ENCODE data around the gene ADAMTS17.

ADAMTS17 gene, protein sequence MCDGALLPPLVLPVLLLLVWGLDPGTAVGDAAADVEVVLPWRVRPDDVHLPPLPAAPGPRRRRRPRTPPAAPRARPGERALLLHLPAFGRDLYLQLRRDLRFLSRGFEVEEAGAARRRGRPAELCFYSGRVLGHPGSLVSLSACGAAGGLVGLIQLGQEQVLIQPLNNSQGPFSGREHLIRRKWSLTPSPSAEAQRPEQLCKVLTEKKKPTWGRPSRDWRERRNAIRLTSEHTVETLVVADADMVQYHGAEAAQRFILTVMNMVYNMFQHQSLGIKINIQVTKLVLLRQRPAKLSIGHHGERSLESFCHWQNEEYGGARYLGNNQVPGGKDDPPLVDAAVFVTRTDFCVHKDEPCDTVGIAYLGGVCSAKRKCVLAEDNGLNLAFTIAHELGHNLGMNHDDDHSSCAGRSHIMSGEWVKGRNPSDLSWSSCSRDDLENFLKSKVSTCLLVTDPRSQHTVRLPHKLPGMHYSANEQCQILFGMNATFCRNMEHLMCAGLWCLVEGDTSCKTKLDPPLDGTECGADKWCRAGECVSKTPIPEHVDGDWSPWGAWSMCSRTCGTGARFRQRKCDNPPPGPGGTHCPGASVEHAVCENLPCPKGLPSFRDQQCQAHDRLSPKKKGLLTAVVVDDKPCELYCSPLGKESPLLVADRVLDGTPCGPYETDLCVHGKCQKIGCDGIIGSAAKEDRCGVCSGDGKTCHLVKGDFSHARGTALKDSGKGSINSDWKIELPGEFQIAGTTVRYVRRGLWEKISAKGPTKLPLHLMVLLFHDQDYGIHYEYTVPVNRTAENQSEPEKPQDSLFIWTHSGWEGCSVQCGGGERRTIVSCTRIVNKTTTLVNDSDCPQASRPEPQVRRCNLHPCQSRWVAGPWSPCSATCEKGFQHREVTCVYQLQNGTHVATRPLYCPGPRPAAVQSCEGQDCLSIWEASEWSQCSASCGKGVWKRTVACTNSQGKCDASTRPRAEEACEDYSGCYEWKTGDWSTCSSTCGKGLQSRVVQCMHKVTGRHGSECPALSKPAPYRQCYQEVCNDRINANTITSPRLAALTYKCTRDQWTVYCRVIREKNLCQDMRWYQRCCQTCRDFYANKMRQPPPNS

DNA sequence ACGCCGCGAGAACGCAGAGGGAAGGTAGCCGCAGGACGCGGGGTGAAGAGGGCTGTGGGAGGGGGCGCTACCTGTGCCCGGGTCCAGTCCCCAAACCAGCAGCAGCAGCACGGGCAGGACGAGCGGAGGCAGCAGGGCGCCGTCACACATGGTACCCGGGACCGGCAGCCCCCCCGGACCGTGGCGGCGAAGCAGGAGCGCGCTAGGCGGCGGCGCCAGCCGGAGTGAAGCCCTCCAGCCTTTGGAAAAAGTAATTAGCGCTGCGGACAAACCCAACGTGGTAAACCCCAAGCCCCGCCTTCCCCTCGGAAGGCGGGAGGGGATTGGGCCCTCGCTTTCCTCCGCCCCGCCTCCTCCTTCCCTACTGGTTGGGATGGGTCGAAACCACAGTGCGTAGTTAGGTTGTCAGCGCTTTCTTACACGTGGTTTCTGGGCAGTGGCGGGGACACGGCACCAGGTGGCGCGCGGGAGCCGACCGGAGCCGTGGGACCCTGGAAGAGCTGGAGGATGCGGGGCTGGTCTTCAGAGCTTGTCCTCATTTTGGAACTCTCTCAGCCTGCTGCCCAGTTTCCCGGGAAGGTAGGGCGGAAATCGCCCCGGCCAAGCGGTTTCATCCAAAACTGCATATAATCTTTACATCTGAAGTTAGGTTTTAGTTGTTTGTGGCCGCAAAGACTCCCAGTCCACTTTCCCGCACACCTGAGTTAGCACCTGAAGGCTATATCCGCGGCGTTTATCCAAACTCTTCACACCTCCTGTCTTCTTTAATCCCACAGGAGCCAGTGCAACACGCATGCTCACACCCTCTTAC is at the start of gene ADAMTS17:
TSS of gene ADAMTS17 (minus strand) at position 226 of the 811 bp plus-strand sequence. CDS start at position 150, 76 bp downstream.
- peak; percentile 95 to 96 for DNase-seq

DNA sequence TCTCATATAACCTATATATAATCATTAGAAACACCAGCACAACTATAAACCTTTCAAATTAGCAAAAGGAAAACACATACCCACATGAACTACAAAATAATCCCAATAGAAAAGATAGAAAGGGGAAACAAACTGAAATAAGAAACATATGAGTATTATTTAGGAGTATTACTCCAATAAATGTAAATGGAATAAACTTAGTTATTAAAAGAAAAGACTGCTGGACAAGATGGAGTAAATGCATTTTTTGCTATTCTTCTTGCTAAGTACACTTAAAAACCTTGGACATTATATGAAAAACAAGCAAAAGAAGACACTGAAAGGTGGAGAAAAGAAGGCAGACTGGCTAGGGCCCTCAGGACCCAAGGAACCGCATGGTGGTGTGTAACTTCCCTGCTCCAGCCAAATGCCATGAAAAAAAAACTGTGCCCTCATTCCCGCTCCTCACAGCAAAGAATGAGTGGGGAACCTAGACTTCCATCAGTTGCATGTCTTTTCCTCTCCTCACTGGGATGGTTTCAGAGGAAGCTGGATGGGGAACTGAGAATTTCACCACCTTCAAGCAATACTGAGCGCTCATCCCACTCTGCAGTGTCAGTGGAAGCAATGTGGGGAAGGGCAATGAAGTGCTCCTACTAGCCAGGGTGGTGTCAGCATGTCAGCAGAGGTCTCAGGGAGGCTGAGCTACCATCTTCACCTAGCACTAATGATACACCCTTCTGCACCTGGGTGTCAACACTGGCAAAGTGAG is 43.7 kb upstream of the ADAMTS17 start:
- no peak for DNase-seq

DNA sequence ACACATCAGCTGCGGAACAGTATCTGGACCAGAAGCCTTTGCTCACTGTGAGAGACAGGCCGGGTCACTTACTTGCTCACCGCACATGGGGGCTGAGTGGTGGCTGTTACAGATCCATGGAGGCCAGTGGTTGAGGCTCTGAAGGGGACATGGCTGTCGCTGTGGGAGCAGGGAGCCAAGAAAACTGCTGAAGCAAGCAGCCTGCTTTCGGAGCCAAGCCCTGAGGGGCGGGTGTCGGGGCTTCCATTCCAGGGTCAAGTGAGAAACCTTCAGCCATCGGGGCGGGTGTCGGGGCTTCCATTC is 42.3 kb upstream of the ADAMTS17 start:
- DNase-seq, result no peak

DNA sequence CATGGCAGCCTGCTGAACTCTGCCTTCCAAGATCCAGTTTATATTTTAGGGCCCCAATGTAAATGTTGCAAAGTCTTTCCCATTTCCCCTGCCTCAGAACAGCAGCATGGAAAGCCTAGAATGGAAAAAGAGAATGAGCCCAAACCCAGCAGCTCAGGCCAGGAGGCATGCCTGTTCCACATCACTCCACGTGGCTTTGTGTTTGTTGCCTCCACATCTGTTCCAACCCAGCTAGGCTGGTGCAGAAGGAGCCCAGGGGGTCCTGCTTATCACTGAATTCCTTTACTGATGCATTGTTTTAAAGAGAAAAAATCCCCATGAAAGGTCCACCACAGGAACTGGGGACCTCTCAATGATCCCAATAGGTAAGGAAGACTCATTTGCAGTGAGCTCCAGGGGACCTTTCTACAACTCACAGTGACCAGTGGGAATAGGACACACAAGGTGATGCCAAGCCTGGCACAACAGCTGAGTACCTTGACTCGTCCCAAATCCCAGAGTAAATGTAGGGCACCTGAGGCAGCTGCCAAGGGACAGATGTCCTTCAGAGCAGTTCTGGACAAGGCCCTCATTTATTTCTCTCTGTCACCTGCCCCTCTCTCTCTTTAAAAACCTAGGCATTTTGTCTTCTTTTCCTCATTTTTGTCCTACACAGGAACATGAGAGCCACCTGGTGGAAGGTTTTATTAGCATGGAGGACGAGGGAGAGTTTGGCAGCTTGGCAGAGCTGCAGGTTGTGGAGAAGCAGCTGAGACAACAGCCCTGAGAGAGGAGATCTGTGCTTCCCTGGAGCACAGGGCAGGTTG is 41.7 kb upstream of the ADAMTS17 start:
- no peak for DNase-seq

DNA sequence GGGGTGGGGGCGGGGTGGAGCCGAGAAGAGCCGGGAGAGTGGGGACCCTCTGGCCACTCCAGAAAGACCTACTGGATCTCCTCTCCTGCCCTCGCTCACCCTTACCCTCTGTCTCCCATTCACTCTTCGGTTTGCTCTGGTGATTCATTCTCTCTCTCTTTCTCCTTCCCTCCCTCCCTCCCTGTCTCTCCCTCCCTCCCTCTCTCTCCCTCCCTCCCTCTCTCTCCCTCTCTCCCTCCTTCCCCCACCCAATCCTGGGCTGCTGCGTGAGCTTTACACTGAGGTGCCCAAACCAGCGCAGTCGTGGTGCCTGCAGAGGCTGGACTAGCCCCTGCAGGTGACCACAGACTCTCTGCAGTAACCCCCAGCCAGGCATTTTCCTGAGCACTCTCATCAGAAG is 32.2 kb upstream of the ADAMTS17 start:
- no peak for DNase-seq

DNA sequence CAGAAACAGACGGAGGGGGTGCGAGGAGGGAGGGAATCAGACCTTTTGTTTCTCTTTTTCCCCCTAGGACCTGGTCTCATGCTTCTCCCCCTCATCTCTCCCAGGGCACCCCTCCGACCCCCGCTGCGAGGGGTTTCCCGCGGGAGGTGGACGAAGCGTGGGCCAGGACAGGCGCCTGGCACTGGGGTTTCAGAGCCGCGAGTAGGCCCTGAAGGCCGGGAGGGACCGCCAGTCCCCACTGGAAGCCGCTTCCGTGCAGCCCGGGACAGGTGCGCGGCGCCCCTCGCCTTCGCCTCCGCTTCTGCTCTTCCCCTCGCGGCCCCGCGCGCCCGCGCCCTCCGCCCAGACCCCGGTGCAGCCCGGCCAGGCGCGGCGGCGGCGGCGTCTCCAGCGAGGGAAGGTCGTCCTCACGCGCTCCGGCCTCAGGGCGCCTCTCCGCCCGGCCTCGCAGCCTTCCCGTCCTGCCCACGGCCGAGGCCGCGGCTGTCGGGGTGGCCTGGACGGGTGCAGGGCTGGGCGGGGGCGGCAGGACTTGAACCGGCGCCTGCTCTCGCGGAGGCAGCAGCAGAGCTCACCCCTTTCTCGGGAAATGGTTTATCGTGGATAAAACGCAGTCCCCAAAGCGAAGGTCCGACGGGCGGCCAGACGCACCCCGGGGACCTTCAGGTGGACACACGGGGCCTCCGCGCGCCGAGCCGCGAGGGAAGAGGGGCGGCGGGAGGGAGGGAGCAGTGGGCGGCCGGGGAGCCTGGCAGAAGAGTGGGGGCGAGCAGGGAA is 31.5 kb upstream of the ADAMTS17 start:
- no peak for DNase-seq

DNA sequence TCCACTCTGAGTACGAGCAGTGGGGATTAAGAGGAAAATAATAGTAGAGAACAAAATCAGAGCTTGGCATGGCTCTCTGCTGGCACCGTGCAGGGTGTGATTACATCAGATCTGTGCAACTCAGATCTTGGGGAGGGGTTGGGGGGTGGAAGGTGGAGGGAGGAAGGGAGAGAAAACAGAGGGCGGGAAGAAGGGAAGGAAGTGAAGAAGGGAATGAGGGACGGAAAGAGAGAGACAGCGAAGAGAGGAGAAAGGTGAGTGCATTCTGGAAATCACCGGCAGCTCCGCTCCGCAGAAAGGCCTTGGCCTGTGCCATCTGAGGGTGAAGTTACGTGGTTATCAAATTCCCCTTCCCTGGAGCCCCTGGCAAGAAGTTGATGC is 31.0 kb upstream of the ADAMTS17 start:
- DNase-seq, result no peak

DNA sequence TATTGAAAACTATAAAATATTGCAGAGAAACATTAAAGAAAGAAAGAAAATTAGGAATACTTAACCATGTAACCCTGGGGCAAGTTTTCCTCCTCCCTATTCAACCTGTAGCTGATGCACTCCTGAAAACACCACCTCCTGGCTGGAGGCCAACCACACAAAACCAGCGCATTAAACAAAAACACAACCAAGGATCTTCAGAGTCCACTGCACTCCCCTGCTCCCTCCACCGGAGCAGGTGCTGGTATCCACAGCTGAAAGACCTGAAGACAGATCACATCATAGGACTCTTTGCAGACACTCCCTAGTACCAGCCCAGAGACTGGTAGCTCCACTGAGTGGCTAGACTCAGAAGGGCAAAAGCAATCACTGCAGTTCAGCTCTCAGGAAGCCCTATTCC is 13.6 kb upstream of the ADAMTS17 start:
- DNase-seq, result no peak

DNA sequence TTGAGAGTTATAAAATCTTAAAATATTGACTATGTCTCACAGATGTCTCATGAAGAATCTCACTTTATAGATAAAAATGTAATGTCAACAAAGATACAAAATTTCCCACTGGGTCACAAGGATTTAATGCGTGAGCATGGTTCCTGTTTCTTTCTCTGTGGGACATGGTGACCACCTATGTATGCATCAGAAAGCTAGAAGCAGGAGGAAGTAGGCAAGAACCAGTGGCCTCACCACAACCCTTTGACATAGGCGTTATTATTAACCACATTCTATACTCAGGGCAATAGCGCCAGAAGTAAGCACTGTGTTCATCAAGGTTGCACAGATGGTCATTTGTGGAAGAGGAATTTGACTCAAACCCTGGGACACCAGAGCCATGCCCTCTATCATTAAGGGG is 11.7 kb upstream of the ADAMTS17 start:
- no peak for DNase-seq

DNA sequence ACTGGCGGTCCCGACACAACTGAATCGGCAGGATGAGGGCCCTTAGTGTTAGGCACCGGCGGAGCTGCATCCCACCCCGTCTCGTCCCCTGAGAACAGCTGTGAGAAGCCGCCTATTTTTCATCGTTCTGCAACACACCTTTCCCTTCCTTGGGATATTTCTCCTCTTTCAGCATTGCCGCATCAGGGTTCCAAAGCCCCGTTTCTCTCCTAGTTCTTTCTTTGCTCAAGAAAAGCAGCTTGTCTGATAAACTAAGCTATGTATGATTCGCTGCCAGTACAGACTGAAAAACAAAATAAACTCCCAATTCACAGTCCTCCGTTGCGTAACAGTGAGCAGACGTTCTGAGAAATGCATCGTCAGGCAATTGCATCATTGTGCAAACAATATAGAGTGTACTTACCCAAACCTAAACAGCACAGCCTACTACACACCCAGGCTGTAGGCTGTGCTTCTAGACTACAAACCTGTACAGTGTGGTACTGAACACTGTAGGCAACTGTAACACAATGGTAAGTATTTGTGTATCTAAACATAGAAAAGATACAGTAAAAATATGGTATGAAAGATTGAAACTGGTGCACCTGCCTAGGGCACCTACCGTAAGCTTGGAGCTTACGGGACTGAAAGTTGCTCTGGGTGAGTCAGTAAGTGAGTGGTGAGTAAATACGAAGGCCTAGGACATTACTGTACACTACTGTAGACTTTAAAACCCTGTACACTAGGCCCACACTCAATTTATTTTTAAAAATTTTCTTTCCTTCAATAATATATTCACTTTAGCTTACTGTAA is 8.9 kb upstream of the ADAMTS17 start:
- no peak for DNase-seq

DNA sequence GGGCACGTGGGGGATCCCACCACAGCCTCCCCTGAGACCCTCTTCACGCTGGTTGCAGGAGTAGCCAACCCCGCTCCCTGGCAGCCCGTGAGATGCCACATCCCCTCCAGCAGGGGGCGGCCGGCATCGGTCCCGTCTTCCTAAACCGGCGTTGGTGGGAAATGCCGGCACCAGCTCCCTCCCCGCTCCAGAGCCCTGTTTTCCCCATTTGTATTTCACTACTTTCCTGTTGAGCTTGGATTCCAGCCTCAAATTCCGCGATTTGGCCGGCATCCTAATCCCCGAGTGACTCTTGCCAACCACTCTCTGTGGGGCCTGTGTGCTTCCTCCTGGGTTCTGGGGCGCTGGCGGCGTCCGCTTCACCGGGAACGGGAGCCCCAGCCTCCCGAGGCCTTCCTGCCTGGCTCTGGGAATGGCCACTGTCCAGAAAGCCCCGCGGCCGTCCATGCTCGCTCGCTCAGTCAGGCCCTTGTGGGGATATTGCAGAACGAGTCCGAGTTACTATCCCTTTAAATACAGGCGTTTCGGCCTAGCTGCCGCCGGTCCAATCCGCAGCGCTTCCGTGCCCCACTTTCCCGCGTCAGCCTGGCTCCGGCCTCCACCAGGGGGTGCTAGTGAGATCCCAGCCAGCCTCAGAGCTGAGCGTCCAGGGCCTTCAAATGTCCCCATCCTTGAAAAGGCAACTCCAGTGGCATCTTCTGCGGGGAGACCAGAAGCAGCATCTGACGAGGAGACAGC is 8.1 kb upstream of the ADAMTS17 start:
- peak; percentile 78 to 80 for DNase-seq

DNA sequence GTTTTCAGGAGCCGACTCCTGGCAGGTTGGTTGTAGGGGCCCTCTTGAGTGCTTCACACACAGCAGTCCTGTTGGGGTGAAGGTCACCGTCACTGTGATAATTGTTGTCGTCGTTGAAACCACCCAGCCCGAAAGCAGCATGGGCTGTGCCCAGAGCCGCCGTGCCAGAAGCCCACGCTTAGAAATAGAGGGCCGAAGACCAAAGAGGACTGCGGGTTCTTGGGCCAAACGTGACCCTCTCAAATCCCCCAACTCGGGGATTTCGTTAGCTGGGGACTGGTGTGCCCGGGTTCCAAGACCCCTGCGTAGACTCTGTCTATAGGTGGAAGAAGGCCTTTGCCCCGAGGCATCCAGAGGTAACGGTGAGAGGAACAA is 7.5 kb upstream of the ADAMTS17 start:
- DNase-seq, result no peak

DNA sequence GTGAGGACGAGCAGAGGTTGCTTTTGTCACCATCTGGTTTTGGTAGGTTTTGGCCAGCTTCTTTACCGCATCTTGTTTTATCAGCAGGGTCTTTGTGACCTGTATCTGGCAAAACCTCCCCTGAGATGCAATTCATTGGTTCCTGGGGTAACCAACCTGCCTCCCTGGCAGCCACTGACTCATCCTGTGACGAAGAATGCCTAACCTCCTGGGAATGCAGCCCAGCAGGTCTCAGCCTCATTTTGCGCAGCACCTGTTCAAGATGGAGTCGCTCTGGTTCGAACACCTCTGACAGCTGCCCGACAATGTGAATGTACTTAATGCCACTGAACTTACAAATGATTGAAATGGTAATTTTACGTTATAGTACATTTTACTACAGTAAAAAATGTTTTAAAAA is 6.8 kb upstream of the ADAMTS17 start:
- no peak for DNase-seq

DNA sequence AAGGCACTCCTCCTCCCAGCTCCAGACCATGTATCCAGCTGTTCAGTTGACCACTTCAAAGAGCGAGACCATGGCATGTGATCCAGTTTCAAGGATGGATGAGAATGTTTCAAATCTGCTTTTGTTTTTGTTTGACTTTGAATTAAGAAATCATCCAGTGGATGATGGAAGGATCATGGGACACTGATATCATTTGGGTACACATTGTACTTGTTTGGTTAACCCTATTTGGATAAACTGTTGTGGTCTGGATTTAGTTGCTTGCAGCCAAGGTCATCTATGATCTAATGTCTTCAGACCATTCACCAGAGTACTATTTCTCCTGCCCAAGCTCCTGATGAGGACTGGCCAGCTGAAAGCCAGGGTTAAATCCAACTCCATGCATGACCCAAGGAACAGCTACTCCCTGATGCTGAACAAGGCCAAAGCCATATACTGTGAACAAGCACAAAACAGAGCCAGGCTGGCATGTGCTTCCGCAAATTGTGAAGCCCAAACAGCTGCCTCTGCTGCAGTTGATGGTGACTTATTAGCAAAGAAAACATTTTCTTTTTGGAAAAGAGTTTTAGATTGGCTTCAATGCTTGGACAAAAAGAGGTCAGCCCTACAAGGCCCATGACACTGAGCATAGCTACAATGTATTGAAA is 5.2 kb upstream of the ADAMTS17 start:
- DNase-seq, result no peak

DNA sequence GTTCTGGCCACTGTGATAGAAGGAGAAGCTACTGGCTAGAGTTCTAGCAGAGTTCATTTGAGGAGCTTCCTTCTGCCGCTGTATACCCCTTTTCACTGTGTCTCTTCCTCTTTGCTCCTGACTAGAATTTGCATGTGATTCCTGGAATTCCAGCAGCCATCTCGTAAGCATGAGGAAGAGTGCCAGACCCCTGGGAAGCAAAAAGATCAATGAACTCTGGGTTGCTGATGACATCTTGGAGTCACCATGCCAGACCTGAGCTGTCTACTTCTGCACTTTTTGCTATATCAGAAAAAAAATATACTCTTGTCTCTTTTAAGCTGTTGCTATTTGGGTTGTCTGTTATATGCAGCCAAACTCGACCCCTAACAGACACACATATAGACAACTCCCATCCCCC is 3.7 kb upstream of the ADAMTS17 start:
- DNase-seq, result no peak

DNA sequence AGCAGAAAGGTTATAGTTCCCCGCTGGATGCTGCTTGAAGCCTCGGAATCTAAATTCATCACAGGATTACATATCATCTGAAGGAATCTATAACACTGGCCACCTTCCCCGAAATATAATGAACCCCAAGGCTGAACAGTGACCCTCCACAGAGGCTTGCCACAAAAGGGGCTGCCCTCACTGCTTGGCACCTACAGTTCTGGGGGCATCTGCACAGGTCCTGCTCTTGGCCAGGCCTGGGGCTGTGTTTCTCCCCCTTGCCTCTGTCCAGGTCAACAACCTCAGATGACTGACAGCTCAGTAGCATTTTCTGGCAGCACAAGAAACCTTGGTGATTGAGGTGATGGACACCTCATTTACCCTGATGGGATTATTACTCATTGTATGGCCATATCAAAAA is 1.5 kb upstream of the ADAMTS17 start:
- no peak for DNase-seq

DNA sequence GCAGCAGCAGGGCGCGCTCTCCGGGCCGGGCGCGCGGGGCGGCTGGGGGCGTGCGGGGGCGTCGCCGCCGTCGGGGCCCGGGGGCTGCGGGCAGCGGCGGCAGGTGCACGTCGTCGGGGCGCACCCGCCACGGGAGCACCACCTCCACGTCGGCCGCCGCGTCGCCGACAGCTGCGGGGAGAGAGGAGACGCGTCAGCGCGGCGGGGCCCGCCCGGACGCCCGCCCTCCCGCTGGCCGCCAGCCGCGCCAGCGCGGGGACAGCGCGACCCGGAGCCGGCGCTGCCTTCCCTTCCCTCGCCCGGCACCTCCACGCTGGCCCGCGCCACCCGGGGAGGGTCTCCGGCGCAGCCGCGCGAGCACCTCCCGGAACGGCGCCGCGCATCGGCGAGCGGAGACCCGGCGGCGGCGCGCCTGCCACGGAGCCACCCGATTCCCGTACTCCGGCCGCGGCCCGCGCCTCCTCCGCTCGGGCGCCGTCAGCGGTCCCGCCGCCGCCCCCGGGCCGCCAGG is 481 bp downstream of the ADAMTS17 start:
- peak in 1 of 2 experiments; percentile 20 for DNase-seq

DNA sequence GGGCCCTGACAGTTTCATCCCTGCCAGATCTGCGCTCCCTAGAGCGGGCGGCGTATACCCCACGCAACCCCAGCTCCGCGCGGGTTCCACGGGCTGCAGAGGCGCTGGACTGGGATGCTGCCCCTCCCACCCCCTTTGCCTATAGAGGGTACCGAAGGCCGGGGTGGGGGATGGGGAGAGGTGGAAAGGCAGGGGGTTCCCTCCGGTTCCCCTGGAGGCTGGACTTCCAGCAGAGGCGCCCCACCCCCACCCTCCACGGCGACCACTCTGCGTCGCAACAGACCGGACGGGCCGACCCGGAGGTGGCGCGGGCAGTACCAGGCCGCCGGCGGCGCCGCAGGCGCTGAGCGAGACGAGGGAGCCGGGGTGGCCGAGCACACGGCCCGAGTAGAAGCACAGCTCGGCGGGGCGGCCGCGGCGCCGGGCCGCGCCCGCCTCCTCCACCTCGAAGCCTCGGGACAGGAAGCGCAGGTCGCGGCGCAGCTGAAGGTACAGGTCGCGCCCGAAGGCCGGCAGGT is 995 bp downstream of the ADAMTS17 start:
- DNase-seq, result no peak

All from activated CD4-positive, alpha-beta T cell treated with anti-CD3 and anti-CD28 coated beads, Interleukin-2, amount 50 U/mL, for 4 hours (primary cell).